IPS-15b (cell line): ENCODE measurements around the gene MUS81.

Source experiments
- H3K27me3 ChIP-seq: one replicate; pipeline ENCODE4 v1.6.1; 2013; ENCODE audit warnings: low read length; ENCODE audit not compliant: control insufficient read depth, insufficient read depth
- H3K36me3 ChIP-seq: one replicate; pipeline ENCODE4 v1.6.1; 2013; ENCODE audit warnings: low read length; ENCODE audit not compliant: control insufficient read depth, insufficient read depth
- H3K4me1 ChIP-seq: one replicate; pipeline ENCODE4 v1.6.1; 2013; ENCODE audit warnings: mild to moderate bottlenecking, low read length; ENCODE audit not compliant: control insufficient read depth, insufficient read depth
- H3K4me3 ChIP-seq: one replicate; pipeline ENCODE4 v1.5.1; 2013; ENCODE audit warnings: low read depth, low read length
- H3K9ac ChIP-seq: one replicate; pipeline ENCODE4 v1.6.1; 2013; ENCODE audit warnings: low read depth, mild to moderate bottlenecking, low read length
- H3K9me3 ChIP-seq: one replicate; pipeline ENCODE4 v1.6.1; 2013; ENCODE audit warnings: mild to moderate bottlenecking, low read length; ENCODE audit not compliant: control insufficient read depth, insufficient read depth

MUS81 gene

DNA sequence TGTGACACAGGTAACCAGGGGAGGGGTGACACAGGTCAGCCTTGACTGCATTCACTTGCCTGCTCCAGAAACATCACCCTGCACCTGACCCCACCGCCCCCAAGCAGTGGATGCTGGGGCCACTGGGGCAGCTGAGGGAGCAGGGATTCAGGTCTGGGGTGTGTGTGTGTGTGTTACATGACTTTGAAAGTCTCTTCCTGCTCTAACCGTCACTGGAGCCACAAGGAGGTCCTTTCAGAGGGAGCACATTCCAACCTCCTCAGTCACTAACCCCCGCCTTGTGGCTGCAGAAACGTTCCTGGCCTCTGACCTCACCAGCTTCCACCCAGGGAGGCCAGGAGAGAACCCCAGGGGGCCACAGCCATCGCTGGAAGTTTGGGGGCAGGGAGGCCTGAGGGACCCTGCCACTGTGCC is 42.8 kb downstream of the MUS81 start:
- no peak overlapping the region for H3K9ac ChIP-seq
- H3K9me3 ChIP-seq: no peaks in the 10 kb centered on the region
- no peaks in the 10 kb centered on the region for H3K36me3 ChIP-seq
- peaks cover 6% of the 10 kb centered on the region for H3K4me1 ChIP-seq
- peaks cover 58% of the 10 kb centered on the region for H3K27me3 ChIP-seq
- no peak overlapping the region for H3K4me3 ChIP-seq

DNA sequence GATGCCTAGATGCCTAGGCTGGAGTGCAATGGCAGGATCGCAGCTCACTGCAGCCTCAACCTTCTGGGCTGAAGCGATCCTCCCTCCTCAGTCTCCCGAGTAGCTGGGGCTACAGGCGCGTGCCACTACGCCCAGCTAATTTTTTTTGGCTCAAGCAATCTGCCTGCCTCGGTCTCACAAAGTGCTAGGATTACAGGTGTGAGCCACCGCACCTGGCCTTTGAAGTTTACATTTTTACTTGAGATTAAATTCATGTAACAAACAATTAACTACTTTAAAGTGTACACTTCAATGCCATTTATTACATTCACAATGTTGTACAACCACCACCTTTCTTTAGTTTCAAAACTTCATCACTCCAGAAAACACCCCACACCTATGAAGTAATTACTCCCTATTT is 43.5 kb downstream of the MUS81 start:
- Histone ChIP-seq H3K9ac (no peak overlapping the region), H3K36me3 (no peaks in the 10 kb centered on the region), H3K27me3 (peaks cover 52% of the 10 kb centered on the region), H3K4me1 (peaks cover 6% of the 10 kb centered on the region), H3K9me3 (no peaks in the 10 kb centered on the region), H3K4me3 (no peak overlapping the region)

DNA sequence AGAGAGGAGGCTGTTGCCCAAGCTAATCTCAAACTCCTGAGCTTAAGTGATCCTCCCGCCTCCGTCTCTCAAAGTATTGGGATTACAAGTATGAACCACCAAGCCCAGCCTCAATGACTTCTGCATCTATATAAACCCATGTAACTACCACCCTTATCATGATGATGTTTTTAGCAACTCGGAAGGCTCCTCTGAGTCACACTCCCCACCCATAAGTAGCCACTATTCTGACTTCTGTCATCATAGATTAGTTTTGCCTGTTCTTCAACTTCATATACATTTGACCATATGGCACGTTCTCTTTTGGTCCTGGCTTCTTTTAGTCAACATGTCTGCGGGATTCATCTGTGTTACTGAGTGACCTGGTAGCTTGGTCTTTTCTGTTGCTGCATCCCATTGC is 46.4 kb downstream of the MUS81 start:
- Histone ChIP-seq H3K9ac (no peak overlapping the region), H3K36me3 (no peaks in the 10 kb centered on the region), H3K9me3 (no peaks in the 10 kb centered on the region), H3K4me1 (peaks cover 4% of the 10 kb centered on the region), H3K4me3 (no peak overlapping the region), H3K27me3 (peaks cover 43% of the 10 kb centered on the region)

GRCh38 chr11:65907878-65908277 is 47.6 kb downstream of the MUS81 start:
- Histone ChIP-seq H3K4me3 (no peak overlapping the region), H3K4me1 (peaks cover 3% of the 10 kb centered on the region), H3K36me3 (no peaks in the 10 kb centered on the region), H3K9ac (no peak overlapping the region), H3K9me3 (no peaks in the 10 kb centered on the region), H3K27me3 (peaks cover 30% of the 10 kb centered on the region)

- Histone ChIP-seq H3K36me3 (no peaks in the 10 kb centered on the region), H3K4me1 (no peaks in the 10 kb centered on the region), H3K4me3 (no peak overlapping the region), H3K9me3 (no peaks in the 10 kb centered on the region), H3K27me3 (peaks cover 13% of the 10 kb centered on the region), H3K9ac (peak overlapping the region; percentile 20)
These were observed 51.7 kb downstream of the MUS81 start for GRCh38 chr11:65911682-65912568.

DNA sequence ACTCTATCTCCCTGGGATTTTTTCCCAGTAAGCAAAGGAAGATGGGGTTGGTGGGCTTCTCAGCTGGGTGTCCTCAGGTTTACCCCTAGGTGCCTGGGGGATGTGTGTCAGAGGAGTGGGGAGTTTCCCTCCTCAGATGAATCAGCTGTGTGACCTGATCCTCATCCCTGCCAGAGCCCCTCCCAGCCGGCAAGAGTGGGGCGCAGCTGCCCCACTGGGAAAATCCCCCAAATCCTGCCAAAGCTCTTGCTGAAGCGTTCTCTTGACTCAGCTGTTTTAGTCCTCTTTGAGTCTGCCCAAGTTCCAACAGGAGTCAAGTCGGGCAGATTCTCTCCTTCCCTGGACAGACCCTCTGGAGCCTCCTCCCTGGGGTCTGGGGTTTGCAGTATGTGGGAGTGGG is 52.6 kb downstream of the MUS81 start:
- Histone ChIP-seq H3K4me1 (no peaks in the 10 kb centered on the region), H3K9ac (no peak overlapping the region), H3K4me3 (no peak overlapping the region), H3K9me3 (no peaks in the 10 kb centered on the region), H3K27me3 (peaks cover 10% of the 10 kb centered on the region), H3K36me3 (no peaks in the 10 kb centered on the region)

- no peaks in the 10 kb centered on the region for H3K9me3 ChIP-seq
- H3K4me1 ChIP-seq: peaks cover 2% of the 10 kb centered on the region
- no peak overlapping the region for H3K9ac ChIP-seq
- no peaks in the 10 kb centered on the region for H3K36me3 ChIP-seq
- no peaks in the 10 kb centered on the region for H3K27me3 ChIP-seq
- no peak overlapping the region for H3K4me3 ChIP-seq
These were observed 55.0 kb downstream of the MUS81 start for GRCh38 chr11:65915101-65915820.

- Histone ChIP-seq H3K36me3 (no peaks in the 10 kb centered on the region), H3K4me1 (peaks cover 2% of the 10 kb centered on the region), H3K9ac (no peak overlapping the region), H3K27me3 (no peaks in the 10 kb centered on the region), H3K9me3 (no peaks in the 10 kb centered on the region), H3K4me3 (no peak overlapping the region)
These were observed 55.6 kb downstream of the MUS81 start for GRCh38 chr11:65915821-65916251.
